GM12872 (cell line): ENCODE results near the gene FGF14.

Experiments used
- TF ChIP-seq, protein P1 (sequence below): IDR thresholded peaks from 3 replicates; pipeline ENCODE4 v1.5.1; 2011; ENCODE audit warnings: low read depth, mild to moderate bottlenecking, low read length, moderate library complexity; ENCODE audit not compliant: insufficient read depth

Gene FGF14

DNA sequence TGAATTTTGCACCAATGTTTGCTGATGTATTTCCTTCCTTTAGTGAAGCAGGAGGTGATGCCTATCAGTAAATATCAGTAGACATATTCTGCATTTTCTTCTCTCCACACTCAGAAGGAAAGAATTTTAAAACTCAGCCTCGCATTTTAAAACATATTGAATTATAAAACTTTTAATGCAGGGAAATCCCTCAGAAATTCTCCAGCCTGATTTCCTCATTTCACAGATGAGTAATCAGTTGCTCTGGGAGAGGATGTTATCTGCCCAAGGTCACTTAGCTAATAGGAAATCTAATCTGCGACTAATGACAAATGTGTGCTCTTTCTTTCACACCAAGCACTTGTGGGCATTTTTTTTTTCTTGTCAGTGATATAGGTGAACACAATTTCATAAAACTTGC is 628.8 kb downstream of the FGF14 start:
- TF ChIP-seq, protein P1, sequence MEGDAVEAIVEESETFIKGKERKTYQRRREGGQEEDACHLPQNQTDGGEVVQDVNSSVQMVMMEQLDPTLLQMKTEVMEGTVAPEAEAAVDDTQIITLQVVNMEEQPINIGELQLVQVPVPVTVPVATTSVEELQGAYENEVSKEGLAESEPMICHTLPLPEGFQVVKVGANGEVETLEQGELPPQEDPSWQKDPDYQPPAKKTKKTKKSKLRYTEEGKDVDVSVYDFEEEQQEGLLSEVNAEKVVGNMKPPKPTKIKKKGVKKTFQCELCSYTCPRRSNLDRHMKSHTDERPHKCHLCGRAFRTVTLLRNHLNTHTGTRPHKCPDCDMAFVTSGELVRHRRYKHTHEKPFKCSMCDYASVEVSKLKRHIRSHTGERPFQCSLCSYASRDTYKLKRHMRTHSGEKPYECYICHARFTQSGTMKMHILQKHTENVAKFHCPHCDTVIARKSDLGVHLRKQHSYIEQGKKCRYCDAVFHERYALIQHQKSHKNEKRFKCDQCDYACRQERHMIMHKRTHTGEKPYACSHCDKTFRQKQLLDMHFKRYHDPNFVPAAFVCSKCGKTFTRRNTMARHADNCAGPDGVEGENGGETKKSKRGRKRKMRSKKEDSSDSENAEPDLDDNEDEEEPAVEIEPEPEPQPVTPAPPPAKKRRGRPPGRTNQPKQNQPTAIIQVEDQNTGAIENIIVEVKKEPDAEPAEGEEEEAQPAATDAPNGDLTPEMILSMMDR = no peak

DNA sequence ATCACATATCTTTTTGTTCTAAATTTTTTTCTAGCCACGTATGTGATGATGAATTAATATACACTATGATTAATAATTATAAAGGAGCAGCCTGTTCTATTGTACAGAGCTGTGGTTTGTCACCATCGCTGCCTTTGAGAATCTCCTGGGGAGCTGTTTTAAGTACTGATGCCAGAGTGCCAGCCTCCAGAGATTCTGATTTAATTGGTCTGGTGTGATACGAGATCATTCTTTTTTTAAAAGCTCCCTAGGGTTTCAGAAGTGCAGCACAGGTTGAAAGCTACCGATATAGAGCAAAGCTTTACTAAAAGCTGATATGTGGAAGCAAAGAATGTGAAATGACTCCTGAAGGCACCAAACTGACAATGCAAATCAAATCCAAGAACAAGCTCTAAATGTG is 634.7 kb downstream of the FGF14 start:
- TF ChIP-seq, protein P1 = no peak

DNA sequence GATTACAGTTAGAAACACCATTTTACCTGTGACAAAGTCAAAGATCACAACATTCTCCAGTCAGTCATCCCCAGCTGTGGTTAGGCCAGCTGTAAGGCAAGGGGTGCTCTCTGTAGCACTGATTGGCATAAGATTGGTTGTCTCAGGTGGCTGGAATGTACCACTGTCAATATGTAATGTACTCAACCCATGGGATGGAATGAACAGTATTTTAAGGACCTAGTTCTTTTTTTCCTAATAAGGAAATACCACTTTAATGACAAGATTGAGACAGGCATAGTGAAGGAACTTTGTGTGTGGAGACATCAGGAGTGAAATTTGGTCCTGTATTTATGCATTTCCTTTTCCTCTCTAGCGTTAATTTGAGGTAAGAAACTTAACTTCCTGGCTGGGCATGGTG is 638.7 kb downstream of the FGF14 start:
- TF ChIP-seq, protein P1 = no peak

DNA sequence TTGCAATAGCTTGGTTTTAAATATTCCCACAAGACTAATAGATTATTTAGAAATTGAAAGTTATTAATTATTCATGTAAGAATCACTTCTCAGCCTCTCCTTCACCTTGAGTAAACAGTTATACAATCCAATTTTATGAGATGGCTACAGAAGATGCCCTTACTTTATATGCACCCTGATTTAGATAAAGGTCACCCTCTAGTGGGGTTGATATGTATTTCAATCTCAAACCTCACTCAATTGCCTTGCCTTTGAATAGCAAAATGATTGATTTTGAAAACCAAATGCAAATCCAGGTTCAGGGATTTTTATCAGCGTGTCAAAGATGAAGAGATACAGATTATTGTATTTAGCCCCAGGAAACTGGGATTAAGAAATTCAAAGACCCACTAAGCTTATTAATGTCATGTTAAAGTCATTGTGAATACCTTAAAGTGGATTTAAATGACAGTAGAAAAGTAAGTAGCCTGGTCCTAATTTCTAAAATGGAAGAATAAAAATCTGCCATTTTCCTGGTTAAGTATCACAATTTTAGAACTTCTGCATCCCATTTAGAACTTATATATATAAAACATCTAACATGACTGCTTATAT is 644.3 kb downstream of the FGF14 start:
- TF ChIP-seq, protein P1 = peak; percentile 48; the same call in 2 of the 3 replicates

DNA sequence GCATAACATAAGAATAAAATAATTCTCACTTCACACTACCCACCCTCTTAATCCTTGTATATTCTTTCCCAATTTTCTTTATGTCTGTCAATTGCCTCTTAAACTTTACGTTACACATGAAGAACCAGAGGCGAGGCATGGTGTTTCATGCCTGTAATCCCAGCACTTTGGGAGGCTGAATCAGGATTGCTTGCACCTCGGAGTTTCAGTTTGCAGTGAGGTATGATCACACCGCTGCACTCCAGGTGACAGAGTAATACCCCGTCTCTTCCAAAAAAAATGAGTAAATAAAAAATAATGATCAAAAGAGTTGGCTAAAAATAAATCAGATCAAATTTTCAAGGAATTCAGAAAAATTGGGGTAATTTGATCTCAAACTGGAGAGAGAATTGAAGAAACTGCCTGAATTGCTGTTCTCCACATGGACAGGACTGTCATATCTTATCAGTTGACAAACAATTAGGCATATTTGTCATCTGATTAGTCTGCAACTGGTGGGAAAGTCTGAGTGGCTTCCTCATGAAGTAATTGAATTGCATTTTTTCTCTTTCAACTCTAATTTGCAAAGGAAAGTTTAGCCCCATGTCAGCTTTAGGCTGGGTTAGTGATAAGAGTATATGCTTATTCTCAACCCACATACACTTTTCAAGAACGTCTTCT is 646.5 kb downstream of the FGF14 start:
- TF ChIP-seq, protein P1 = no peak

DNA sequence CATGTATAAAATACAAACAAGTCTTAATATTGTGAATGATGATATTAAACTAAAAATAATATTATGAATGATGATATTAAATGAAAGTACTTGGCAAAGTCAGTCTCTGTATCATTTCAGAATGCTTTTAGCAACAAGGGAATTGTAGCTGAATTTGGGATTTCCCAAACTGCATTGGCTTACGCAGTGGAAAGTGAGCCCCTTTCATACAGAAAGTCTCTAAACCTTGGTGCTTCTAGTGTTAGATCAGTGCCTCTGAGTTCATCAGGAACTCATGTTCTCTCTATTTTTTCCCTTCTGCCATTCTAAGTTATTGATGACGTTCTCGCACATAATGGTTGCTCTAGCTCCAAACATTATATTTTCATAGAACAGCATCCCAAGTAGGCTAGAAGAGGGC is 649.4 kb downstream of the FGF14 start:
- TF ChIP-seq, protein P1 = no peak

DNA sequence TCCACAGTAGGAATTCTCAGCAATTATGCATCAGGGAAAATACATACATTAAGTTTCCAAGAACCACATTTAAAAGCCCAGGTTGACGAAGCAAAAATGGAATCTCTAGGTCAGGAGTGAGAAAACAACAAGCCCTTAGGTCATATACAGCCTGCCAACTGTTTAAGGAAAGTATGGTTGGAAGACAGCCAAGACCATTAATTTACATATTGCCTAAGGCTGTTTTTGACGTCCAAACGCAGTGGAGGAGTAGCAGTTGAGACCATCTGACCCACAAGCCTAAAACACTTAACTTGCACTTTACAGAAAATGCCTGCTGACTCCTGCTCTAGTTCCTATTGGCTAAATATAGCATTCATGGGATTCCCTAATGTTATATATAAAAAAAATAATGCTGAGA is 650.4 kb downstream of the FGF14 start:
- TF ChIP-seq, protein P1 = no peak

DNA sequence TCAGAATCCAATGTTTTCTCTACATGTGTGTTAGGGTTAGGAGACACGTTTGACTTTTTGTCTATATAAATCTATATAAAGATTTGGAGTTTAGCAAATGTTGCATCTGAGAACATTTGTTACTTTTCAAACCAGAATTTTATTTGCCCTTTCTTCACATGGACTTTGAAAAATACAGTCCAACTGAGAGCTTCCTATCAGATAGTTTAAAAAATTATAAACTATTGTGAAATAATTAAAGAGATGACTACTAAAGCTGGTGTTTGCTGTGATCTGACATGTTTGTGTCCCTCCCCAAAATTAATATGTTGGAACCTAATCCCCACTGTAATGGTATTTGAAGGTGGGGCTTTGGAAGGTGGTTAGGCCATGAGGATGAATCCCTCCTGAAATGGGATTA is 652.3 kb downstream of the FGF14 start:
- TF ChIP-seq, protein P1 = no peak
